ENCODE results near the gene PRKCD. TPM values are rescaled to one million over a fixed set of nuclear protein-coding genes. Genes with fewer than 3 reads are reported as not detected.

Gene PRKCD
- total and polyA plus RNA-seq, 12 donors: 10.7 to 156 (median 49.2) TPM

DNA sequence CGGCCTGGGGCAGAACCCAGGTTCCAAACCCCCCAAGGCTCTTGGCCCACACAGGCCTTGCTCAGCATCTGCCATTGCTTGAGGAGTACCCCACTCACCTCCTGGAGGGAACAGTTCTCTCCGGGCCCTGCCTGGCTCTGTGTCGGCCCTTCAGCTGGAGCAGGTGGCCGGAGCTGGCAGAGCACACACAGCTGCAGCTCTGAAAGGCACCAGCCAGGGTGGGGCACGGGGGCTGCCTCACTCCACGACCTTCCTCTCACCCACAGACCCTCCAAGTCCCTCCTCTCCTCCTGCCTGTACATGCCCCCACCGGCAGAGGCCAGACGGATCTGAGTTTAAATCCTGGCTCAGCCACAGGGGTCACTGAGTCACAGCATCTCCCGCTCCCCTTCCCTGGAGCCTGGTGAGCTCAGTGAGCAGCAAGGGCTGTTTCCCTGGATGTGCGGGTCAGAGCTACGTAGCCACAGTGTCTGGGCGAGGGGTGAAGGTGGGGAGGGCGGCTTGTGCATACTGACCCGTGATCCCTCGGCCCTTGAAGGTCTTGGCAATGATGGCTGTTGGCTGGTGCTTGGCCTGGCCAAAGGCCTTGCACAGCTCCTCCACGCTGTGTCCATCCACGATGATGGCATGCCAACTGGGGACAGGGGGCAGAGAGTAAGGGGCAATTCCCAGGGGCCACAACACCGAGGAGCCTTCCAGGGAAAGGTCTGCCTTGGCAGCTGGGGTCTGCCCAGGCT, 71.8 kb downstream of the PRKCD start:
- Histone ChIP-seq H3K4me1 (replicated peaks in 1 of 2) (peaks cover 16 to 27% of the 10 kb centered on the region in 2 donors), H3K9me3 (replicated peaks in 1 of 3) (no peaks in the 10 kb centered on the region), H3K36me3 (replicated peaks in 1 of 2) (peaks cover 0 to 82% of the 10 kb centered on the region in 2 donors), H3K27me3 (no peaks in the 10 kb centered on the region), H3K27ac (peak overlapping the region in 1 of 5 donors; percentile 54), H3K4me3 (no peak overlapping the region)
- TF ChIP-seq POLR2A (IDR thresholded peaks at IDR 0.05): no peak
- TF ChIP-seq, protein P1, sequence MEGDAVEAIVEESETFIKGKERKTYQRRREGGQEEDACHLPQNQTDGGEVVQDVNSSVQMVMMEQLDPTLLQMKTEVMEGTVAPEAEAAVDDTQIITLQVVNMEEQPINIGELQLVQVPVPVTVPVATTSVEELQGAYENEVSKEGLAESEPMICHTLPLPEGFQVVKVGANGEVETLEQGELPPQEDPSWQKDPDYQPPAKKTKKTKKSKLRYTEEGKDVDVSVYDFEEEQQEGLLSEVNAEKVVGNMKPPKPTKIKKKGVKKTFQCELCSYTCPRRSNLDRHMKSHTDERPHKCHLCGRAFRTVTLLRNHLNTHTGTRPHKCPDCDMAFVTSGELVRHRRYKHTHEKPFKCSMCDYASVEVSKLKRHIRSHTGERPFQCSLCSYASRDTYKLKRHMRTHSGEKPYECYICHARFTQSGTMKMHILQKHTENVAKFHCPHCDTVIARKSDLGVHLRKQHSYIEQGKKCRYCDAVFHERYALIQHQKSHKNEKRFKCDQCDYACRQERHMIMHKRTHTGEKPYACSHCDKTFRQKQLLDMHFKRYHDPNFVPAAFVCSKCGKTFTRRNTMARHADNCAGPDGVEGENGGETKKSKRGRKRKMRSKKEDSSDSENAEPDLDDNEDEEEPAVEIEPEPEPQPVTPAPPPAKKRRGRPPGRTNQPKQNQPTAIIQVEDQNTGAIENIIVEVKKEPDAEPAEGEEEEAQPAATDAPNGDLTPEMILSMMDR (IDR thresholded peaks at IDR 0.05): no peak
- WGBS, 4 donors: 56 to 80% (median 77%) methylated on average over 6 to 18 of the region's 18 CpGs
- DNase-seq: peak in 1 of 7 donors; percentile 14
- intact Hi-C loops (cut with DNase I): no loop called here

DNA sequence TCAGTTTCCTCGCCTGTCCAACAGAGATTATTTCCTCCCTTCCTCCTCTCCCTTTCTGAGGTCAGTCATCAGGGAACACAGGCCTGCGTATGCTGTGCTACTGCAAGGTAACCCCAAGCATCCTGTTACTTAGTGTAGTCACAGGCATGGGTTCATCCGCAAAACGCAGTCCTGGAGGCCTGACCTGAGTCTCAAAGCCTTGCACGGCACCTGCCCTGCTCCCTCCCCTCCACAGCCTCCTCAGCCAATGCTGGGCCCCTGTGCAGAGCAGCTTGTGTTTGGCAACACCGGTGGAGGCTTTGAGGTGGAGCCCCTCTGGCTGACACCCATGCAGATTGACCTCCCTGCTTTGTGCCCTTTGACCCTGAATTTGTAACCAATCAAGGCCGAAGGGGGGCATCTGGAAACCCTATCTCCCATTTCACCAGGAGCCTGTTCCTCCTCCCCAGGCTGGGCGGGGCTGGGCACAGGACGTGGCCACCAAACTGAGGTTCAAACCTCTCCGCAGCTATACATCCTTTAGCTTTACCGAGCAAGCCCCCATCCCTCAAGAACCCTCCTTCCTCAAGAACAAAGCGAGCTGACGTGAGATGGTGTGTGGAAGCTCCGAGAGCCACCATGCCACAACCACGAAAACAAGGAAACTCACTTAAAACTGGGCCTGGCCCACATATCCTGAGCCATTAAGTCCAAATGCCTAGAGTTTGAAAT, 73.3 kb downstream of the PRKCD start:
- peak overlapping the region in 2 of 5 donors; percentile 57 to 84 for H3K27ac ChIP-seq
- no peak for DNase-seq
- TF ChIP-seq, protein P1 (IDR thresholded peaks at IDR 0.05): no peak
- TF ChIP-seq POLR2A (IDR thresholded peaks at IDR 0.05): no peak
- H3K27me3 ChIP-seq: no peaks in the 10 kb centered on the region
- WGBS, 4 donors: 79 to 82% (median 81%) methylated on average over 14 to 15 of the region's 15 CpGs
- intact Hi-C loops (cut with DNase I): no loop called here
- peaks cover 22 to 38% of the 10 kb centered on the region in 2 donors for H3K4me1 ChIP-seq (replicated peaks in 1 of 2)
- peaks cover 0 to 80% of the 10 kb centered on the region in 2 donors for H3K36me3 ChIP-seq (replicated peaks in 1 of 2)
- H3K9me3 ChIP-seq (replicated peaks in 1 of 3): no peaks in the 10 kb centered on the region
- H3K4me3 ChIP-seq: no peak overlapping the region

DNA sequence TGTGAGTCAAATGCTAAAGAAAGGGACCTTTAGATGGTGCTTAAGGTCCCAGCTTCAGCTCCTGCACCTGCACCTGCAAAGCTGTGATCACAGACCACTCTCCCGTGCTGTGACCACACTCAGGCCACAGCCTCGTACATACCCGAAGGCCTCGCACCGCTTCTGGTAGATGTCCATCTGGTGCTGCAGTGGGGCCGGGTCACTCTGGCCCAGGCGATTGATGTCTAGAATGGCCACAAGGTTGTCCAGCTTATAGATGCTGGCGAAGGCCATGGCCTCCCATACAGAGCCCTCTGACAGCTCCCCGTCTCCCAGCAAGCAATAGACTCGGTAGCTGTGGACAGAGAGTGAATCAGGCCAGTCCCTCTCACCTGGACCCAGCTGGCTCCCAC, 73.8 kb downstream of the PRKCD start:
- Histone ChIP-seq H3K27me3 (no peaks in the 10 kb centered on the region), H3K4me1 (replicated peaks in 1 of 2) (peaks cover 22 to 38% of the 10 kb centered on the region in 2 donors), H3K9me3 (replicated peaks in 1 of 3) (no peaks in the 10 kb centered on the region), H3K27ac (peak overlapping the region in 1 of 5 donors; percentile 84), H3K36me3 (replicated peaks in 1 of 2) (peaks cover 0 to 80% of the 10 kb centered on the region in 2 donors), H3K4me3 (no peak overlapping the region)
- WGBS, 4 donors: 89 to 95% (median 95%) methylated on average over 6 to 10 of the region's 10 CpGs; no CpG with 5 or more reads in 1 of the 4 donors
- intact Hi-C loops (cut with DNase I): no loop called here
- no peak for DNase-seq
- TF ChIP-seq, protein P1 (IDR thresholded peaks at IDR 0.05): no peak
- TF ChIP-seq POLR2A (IDR thresholded peaks at IDR 0.05): no peak

DNA sequence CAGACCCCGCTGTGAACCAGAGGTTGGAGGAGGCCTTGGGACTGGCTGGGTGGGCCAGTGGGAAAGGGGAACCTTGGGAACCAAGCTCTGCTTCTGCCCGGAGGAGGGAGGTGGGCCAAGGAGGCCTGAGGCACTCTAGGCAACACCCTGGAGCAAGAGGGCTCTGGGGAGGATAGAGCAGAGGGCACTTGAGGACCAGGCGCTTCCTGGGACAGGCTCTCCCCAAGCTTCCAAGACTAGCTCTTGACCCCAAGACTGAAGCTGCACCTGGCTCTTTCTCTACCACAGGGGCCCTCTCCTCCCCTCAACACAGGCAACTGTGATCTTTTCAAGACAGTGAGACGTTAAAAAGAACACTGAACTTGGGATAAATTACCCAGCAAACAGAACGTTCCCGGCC, 74.5 kb downstream of the PRKCD start:
- Histone ChIP-seq H3K9me3 (replicated peaks in 1 of 3) (no peaks in the 10 kb centered on the region), H3K27me3 (no peaks in the 10 kb centered on the region), H3K4me1 (replicated peaks in 1 of 2) (peaks cover 22 to 38% of the 10 kb centered on the region in 2 donors), H3K36me3 (replicated peaks in 1 of 2) (peaks cover 0 to 80% of the 10 kb centered on the region in 2 donors), H3K4me3 (no peak overlapping the region), H3K27ac (peak overlapping the region in 3 of 5 donors; percentile 80 to 86 (median 84))
- WGBS, 4 donors: 56 to 70% (median 62%) methylated on average over 5 to 6 of the region's 6 CpGs
- intact Hi-C loops (cut with DNase I): no loop called here
- DNase-seq: no peak
- TF ChIP-seq POLR2A (IDR thresholded peaks at IDR 0.05): no peak
- TF ChIP-seq, protein P1 (IDR thresholded peaks at IDR 0.05): no peak
